Natural killer cell (primary cell): ENCODE measurements around the gene DNAAF5. TPM values are rescaled to one million over a fixed set of nuclear protein-coding genes. Genes with fewer than 3 reads are reported as not detected.

ENCODE experiments used
- ATAC-seq, 3 donors: fragments of 150-1000 bp in 2 of 3; fragments of 200-7000 bp in 1 of 3; cut with Tn5 transposase; 1 replicate in 1 of 3; 2 replicates in 2 of 3; pipeline ENCODE4 v1.10.0; 2021; ENCODE audit warnings: mild to moderate bottlenecking in 2 of 3, moderate library complexity in 2 of 3
- DNase-seq, 2 donors: peaks; one replicate each; pipeline versions ENCODE4 v3.0.0 to v3.0.0-alpha.2; 2013 to 2021; ENCODE audit warnings: mixed read lengths in 1 of 2
- H3K27ac ChIP-seq: one replicate; pipeline ENCODE4 v1.5.1; 2013; ENCODE audit warnings: mild to moderate bottlenecking, low read length
- H3K27me3 ChIP-seq: one replicate; pipeline ENCODE4 v1.6.1; 2013; ENCODE audit warnings: low read length; ENCODE audit not compliant: control insufficient read depth, insufficient read depth
- H3K36me3 ChIP-seq: one replicate; pipeline ENCODE4 v1.6.1; 2013; ENCODE audit warnings: low read length; ENCODE audit not compliant: control insufficient read depth, insufficient read depth
- H3K4me1 ChIP-seq: one replicate; pipeline ENCODE4 v1.6.1; 2013; ENCODE audit warnings: low read length; ENCODE audit not compliant: control insufficient read depth, insufficient read depth
- H3K4me3 ChIP-seq: one replicate; pipeline ENCODE4 v1.5.1; 2013; ENCODE audit warnings: low read length
- H3K9me3 ChIP-seq: one replicate; pipeline ENCODE4 v1.6.1; 2013; ENCODE audit warnings: low read length; ENCODE audit not compliant: control insufficient read depth, insufficient read depth
- H3K27ac Mint-ChIP-seq, 2 donors: one replicate each; pipeline ENCODE4 v1.8.0; 2022; ENCODE audit warnings: mild to moderate bottlenecking in 2 of 2, mixed read lengths in 2 of 2, moderate library complexity in 1 of 2
- H3K27me3 Mint-ChIP-seq, 2 donors: one replicate each; pipeline ENCODE4 v1.8.0; 2022; ENCODE audit warnings: low read depth in 2 of 2, mixed read lengths in 2 of 2
- H3K36me3 Mint-ChIP-seq: one replicate; pipeline ENCODE4 v1.8.0; 2022; ENCODE audit warnings: mixed read lengths
- H3K4me1 Mint-ChIP-seq, 2 donors: one replicate each; pipeline ENCODE4 v1.8.0; 2022; ENCODE audit warnings: mixed read lengths in 2 of 2
- H3K4me3 Mint-ChIP-seq: one replicate; pipeline ENCODE4 v1.8.0; 2022; ENCODE audit warnings: mild to moderate bottlenecking, moderate library complexity, mixed read lengths
- H3K9me3 Mint-ChIP-seq, 2 donors: one replicate each; pipeline ENCODE4 v1.8.0; 2022; ENCODE audit warnings: mixed read lengths in 2 of 2
- WGBS: methylation state at CpG from one replicate; pipeline ENCODE4 v1.1.7; 2013; ENCODE audit warnings: missing lambda C conversion rate; ENCODE audit not compliant: insufficient coverage; 5-methylcytosine and 5-hydroxymethylcytosine counted together
- intact Hi-C: fragments of 100-400 bp; cut with micrococcal nuclease; formaldehyde crosslinking; loops from one replicate; pipeline ENCODE4 v1.14.2; 2022
- total RNA-seq, 4 donors: library from RNA; stranded (reverse); fragments of 120-200 nt in 1 of 4; gene quantifications; one replicate each; pipeline versions ENCODE4 v1.2.3 to v1.2.4, GENCODE V29; 2013 to 2022
- TF ChIP-seq, protein P1 (sequence below): fragments of 200-600 bp; IDR thresholded peaks from one replicate; pipeline ENCODE4 v1.8.0; 2022; ENCODE audit warnings: antibody characterized with exemption

DNAAF5 gene
- total RNA-seq, 3 donors from 2014 or later (not counting 1 experiment from before 2014, with no cell fraction given): 6.7 to 10.3 (median 10.3) TPM

DNA sequence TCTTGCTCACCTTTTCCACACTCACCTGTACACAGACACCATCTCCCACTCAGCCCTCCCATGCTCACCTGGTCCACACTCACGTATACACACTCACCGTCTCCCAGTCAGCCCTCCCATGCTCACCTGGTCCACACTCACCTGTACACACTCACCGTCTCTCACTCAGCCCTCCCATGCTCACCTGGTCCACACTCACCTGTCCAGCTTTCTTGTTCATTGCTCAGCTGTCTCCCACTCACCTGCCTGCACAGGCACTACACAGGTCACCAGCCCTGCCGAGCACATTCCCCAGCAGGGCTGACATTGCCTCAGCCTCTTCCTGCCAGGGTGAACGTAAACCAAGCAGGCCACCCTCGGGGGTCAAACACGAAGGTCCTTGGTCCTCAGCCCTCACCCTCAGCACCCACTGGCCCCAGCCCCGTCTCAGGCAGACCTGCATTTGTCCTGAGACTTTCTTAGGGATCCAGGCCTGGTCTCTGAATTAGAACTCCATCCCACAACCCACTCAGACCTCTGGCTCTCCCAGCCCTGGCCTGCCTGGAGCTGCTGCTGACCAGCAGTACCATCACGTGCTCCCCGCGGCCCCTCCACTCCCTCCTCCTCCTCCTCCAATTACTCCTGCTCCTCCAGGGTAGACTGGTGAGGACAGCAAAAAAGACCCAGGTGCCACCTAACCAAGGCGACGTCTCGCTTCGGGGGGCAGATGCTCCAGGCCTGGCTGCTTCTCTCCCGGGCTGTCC lies 12.8 kb upstream of the DNAAF5 start:
- H3K9me3 ChIP-seq: no peaks in the 10 kb centered on the region
- no peak overlapping the region for H3K4me3 ChIP-seq
- no peaks in the 10 kb centered on the region for H3K36me3 ChIP-seq
- no peaks in the 10 kb centered on the region for H3K9me3 Mint-ChIP-seq
- peaks cover 7% of the 10 kb centered on the region for H3K4me1 ChIP-seq
- ATAC-seq (no peak), DNase-seq (no peak)
- 89% methylated on average over 16 of the region's 16 CpGs for WGBS
- TF ChIP-seq, protein P1, sequence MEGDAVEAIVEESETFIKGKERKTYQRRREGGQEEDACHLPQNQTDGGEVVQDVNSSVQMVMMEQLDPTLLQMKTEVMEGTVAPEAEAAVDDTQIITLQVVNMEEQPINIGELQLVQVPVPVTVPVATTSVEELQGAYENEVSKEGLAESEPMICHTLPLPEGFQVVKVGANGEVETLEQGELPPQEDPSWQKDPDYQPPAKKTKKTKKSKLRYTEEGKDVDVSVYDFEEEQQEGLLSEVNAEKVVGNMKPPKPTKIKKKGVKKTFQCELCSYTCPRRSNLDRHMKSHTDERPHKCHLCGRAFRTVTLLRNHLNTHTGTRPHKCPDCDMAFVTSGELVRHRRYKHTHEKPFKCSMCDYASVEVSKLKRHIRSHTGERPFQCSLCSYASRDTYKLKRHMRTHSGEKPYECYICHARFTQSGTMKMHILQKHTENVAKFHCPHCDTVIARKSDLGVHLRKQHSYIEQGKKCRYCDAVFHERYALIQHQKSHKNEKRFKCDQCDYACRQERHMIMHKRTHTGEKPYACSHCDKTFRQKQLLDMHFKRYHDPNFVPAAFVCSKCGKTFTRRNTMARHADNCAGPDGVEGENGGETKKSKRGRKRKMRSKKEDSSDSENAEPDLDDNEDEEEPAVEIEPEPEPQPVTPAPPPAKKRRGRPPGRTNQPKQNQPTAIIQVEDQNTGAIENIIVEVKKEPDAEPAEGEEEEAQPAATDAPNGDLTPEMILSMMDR: no peak
- peaks cover 18 to 19% of the 10 kb centered on the region in 2 donors for H3K27me3 Mint-ChIP-seq
- intact Hi-C loops: no loop called here
- peak overlapping the region; percentile 50 for H3K4me3 Mint-ChIP-seq
- no peak overlapping the region for H3K27ac Mint-ChIP-seq
- peaks cover 3% of the 10 kb centered on the region for H3K27me3 ChIP-seq
- H3K4me1 Mint-ChIP-seq: peaks cover 0 to 5% of the 10 kb centered on the region in 2 donors
- no peaks in the 10 kb centered on the region for H3K36me3 Mint-ChIP-seq
- no peak overlapping the region for H3K27ac ChIP-seq

GRCh38 chr7:714251-714671 lies 12.2 kb upstream of the DNAAF5 start:
- no peak for ATAC-seq
- intact Hi-C loops: no loop called here

GRCh38 chr7:716222-716621 lies 10.3 kb upstream of the DNAAF5 start:
- intact Hi-C loops: no loop called here
- Histone ChIP-seq H3K27ac (no peak overlapping the region), H3K4me3 (no peak overlapping the region), H3K27me3 (peaks cover 3% of the 10 kb centered on the region), H3K36me3 (no peaks in the 10 kb centered on the region), H3K4me1 (peaks cover 7% of the 10 kb centered on the region), H3K9me3 (no peaks in the 10 kb centered on the region)
- no peak overlapping the region for H3K27ac Mint-ChIP-seq
- H3K9me3 Mint-ChIP-seq: no peaks in the 10 kb centered on the region
- H3K36me3 Mint-ChIP-seq: no peaks in the 10 kb centered on the region
- H3K27me3 Mint-ChIP-seq: peaks cover 18 to 19% of the 10 kb centered on the region in 2 donors
- 86% methylated on average over 10 of the region's 10 CpGs for WGBS
- H3K4me1 Mint-ChIP-seq: peaks cover 0 to 5% of the 10 kb centered on the region in 2 donors
- no peak overlapping the region for H3K4me3 Mint-ChIP-seq
- DNase-seq: no peak
- TF ChIP-seq, protein P1: no peak
- no peak for ATAC-seq

More at GRCh38 chr7:714251-714671, 12.2 kb upstream of the DNAAF5 start:
- H3K27ac Mint-ChIP-seq: no peak overlapping the region
- Histone ChIP-seq H3K9me3 (no peaks in the 10 kb centered on the region), H3K27ac (no peak overlapping the region), H3K27me3 (peaks cover 3% of the 10 kb centered on the region), H3K4me3 (no peak overlapping the region), H3K36me3 (no peaks in the 10 kb centered on the region), H3K4me1 (peaks cover 7% of the 10 kb centered on the region)
- DNase-seq: no peak
- H3K4me1 Mint-ChIP-seq: peaks cover 0 to 5% of the 10 kb centered on the region in 2 donors
- H3K9me3 Mint-ChIP-seq: no peaks in the 10 kb centered on the region
- TF ChIP-seq, protein P1: no peak
- WGBS: 93% methylated on average over 13 of the region's 13 CpGs
- peaks cover 18 to 19% of the 10 kb centered on the region in 2 donors for H3K27me3 Mint-ChIP-seq
- H3K36me3 Mint-ChIP-seq: no peaks in the 10 kb centered on the region
- H3K4me3 Mint-ChIP-seq: peak overlapping the region; percentile 50
